H9 (cell line): ENCODE results near the gene CBX5. TPM values are rescaled to one million over a fixed set of nuclear protein-coding genes. Genes with fewer than 3 reads are reported as not detected.

ENCODE experiments used
- DNase-seq: peaks from one replicate; pipeline ENCODE4 v3.0.0-alpha.2; 2017
- H2AFZ ChIP-seq: one replicate; pipeline ENCODE4 v1.6.1; 2013; ENCODE audit warnings: mild to moderate bottlenecking, low read length, control low read depth, moderate library complexity
- H2AK5ac ChIP-seq: 2 replicates; pipeline ENCODE4 v1.6.1; 2013; ENCODE audit warnings: low read length, control low read depth, mixed read lengths; ENCODE audit not compliant: insufficient read length
- H2BK120ac ChIP-seq: one replicate; pipeline ENCODE4 v1.6.1; 2013; ENCODE audit warnings: low read depth, mild to moderate bottlenecking, low read length, control low read depth, inconsistent platforms; ENCODE audit not compliant: poor library complexity, severe bottlenecking
- H2BK12ac ChIP-seq: 2 replicates; pipeline ENCODE4 v1.6.1; 2013; ENCODE audit warnings: low read length, control low read depth, mixed read lengths, low read depth; ENCODE audit not compliant: insufficient read length
- H2BK15ac ChIP-seq: 2 replicates; pipeline ENCODE4 v1.6.1; 2013; ENCODE audit warnings: low read depth, low read length, control low read depth
- H2BK20ac ChIP-seq: one replicate; pipeline ENCODE4 v1.6.1; 2013; ENCODE audit warnings: low read depth, mild to moderate bottlenecking, low read length, control low read depth, inconsistent platforms; ENCODE audit not compliant: poor library complexity, severe bottlenecking
- H2BK5ac ChIP-seq: 2 replicates; pipeline ENCODE4 v1.6.1; 2013; ENCODE audit warnings: low read length, control low read depth, mixed read lengths; ENCODE audit not compliant: insufficient read length
- H3K14ac ChIP-seq: 2 replicates; pipeline ENCODE4 v1.6.1; 2013; ENCODE audit warnings: low read length, control low read depth; ENCODE audit not compliant: insufficient read depth
- H3K18ac ChIP-seq: 2 replicates; pipeline ENCODE4 v1.6.1; 2013; ENCODE audit warnings: low read depth, mild to moderate bottlenecking, mixed read lengths, low read length, control low read depth; ENCODE audit not compliant: insufficient read length
- H3K23ac ChIP-seq: 2 replicates; pipeline ENCODE4 v1.6.1; 2013; ENCODE audit warnings: low read length, control low read depth, mixed read lengths, low read depth; ENCODE audit not compliant: insufficient read length
- H3K23me2 ChIP-seq: 2 replicates; pipeline ENCODE4 v1.6.1; 2013; ENCODE audit warnings: low read depth, mild to moderate bottlenecking, mixed read lengths, low read length, control low read depth; ENCODE audit not compliant: insufficient read length, poor library complexity, severe bottlenecking
- H3K27ac ChIP-seq: 2 replicates; pipeline ENCODE4 v1.5.1; 2013; ENCODE audit warnings: low read length, control low read depth, mixed read lengths, low read depth; ENCODE audit not compliant: insufficient read length
- H3K27me3 ChIP-seq: 2 replicates; pipeline ENCODE4 v1.6.1; 2013; ENCODE audit warnings: low read length, control low read depth, inconsistent platforms; ENCODE audit not compliant: insufficient read depth
- H3K4ac ChIP-seq: 2 replicates; pipeline ENCODE4 v1.6.1; 2013; ENCODE audit warnings: low read depth, mild to moderate bottlenecking, control low read depth, inconsistent platforms, low read length, moderate library complexity
- H3K4me1 ChIP-seq: 2 replicates; pipeline ENCODE4 v1.6.1; 2013; ENCODE audit warnings: low read length, control low read depth, inconsistent platforms; ENCODE audit not compliant: insufficient read depth
- H3K4me2 ChIP-seq: 2 replicates; pipeline ENCODE4 v1.6.1; 2013; ENCODE audit warnings: low read length, control low read depth, mixed read lengths; ENCODE audit not compliant: insufficient read length, insufficient read depth
- H3K56ac ChIP-seq: 2 replicates; pipeline ENCODE4 v1.6.1; 2013; ENCODE audit warnings: low read depth, mild to moderate bottlenecking, mixed read lengths, low read length, control low read depth; ENCODE audit not compliant: insufficient read length
- H3K79me1 ChIP-seq: 2 replicates; pipeline ENCODE4 v1.6.1; 2013; ENCODE audit warnings: low read depth, mild to moderate bottlenecking, moderate library complexity, low read length, control low read depth, inconsistent platforms; ENCODE audit not compliant: insufficient read depth, poor library complexity, severe bottlenecking
- H3K79me2 ChIP-seq: 2 replicates; pipeline ENCODE4 v1.6.1; 2013; ENCODE audit warnings: low read length, control low read depth, inconsistent platforms; ENCODE audit not compliant: insufficient read depth
- H3K9ac ChIP-seq: 2 replicates; pipeline ENCODE4 v1.6.1; 2013; ENCODE audit warnings: low read length, control low read depth, mixed read lengths; ENCODE audit not compliant: insufficient read length; ENCODE audit errors: extremely low read depth
- H3K9me3 ChIP-seq: one replicate; pipeline ENCODE4 v1.6.1; 2013; ENCODE audit warnings: low read depth, low read length, inconsistent platforms; ENCODE audit not compliant: control insufficient read depth
- H3T11ph ChIP-seq: one replicate; pipeline ENCODE4 v1.6.1; 2013; ENCODE audit warnings: mild to moderate bottlenecking, low read length, control low read depth, inconsistent platforms
- H4K20me1 ChIP-seq: one replicate; pipeline ENCODE4 v1.6.1; 2013; ENCODE audit not compliant: control insufficient read depth, insufficient read length, insufficient read depth
- H4K5ac ChIP-seq: 2 replicates; pipeline ENCODE4 v1.6.1; 2013; ENCODE audit warnings: low read depth, mild to moderate bottlenecking, mixed read lengths, low read length, control low read depth; ENCODE audit not compliant: insufficient read length
- H4K8ac ChIP-seq: replicated peaks from 2 replicates; pipeline ENCODE4 v1.6.1; 2013; ENCODE audit warnings: low read length, control low read depth, mixed read lengths, low read depth; ENCODE audit not compliant: insufficient read length
- H4K91ac ChIP-seq: 2 replicates; pipeline ENCODE4 v1.6.1; 2013; ENCODE audit warnings: low read depth, mild to moderate bottlenecking, moderate library complexity, mixed read lengths, low read length, control low read depth; ENCODE audit not compliant: insufficient read length
- H3K27ac Mint-ChIP-seq, 3 experiments: 2 replicates in 2 of 3; 3 replicates in 1 of 3; pipeline ENCODE4 v1.8.0; 2020 to 2021; ENCODE audit warnings: mixed read lengths in 3 of 3, mild to moderate bottlenecking in 1 of 3, moderate library complexity in 1 of 3
- H3K27me3 Mint-ChIP-seq: 2 replicates; pipeline ENCODE4 v1.8.0; 2021; ENCODE audit warnings: low read depth, mild to moderate bottlenecking, moderate library complexity, mixed read lengths
- H3K36me3 Mint-ChIP-seq, 3 experiments: 2 replicates in 2 of 3; 3 replicates in 1 of 3; pipeline ENCODE4 v1.8.0; 2020 to 2021; ENCODE audit warnings: low read depth in 3 of 3, mixed read lengths in 3 of 3; ENCODE audit not compliant: insufficient read depth in 1 of 3
- H3K4me1 Mint-ChIP-seq, 2 experiments: 2 replicates each; pipeline ENCODE4 v1.8.0; 2020; ENCODE audit warnings: mixed read lengths in 2 of 2
- H3K4me3 Mint-ChIP-seq, 2 experiments: 2 replicates in 1 of 2; 3 replicates in 1 of 2; pipeline ENCODE4 v1.8.0; 2020 to 2021; ENCODE audit warnings: mild to moderate bottlenecking in 2 of 2, mixed read lengths in 2 of 2, moderate library complexity in 1 of 2
- H3K9me3 Mint-ChIP-seq, 2 experiments: 2 replicates in 1 of 2; 3 replicates in 1 of 2; pipeline ENCODE4 v1.8.0; 2020; ENCODE audit warnings: mild to moderate bottlenecking in 2 of 2, mixed read lengths in 2 of 2, moderate library complexity in 1 of 2
- WGBS: extraction: QIAGEN DNeasy Blood & Tissue Kit; methylation state at CpG from one replicate; pipeline ENCODE4 v1.1.7; 2013; ENCODE audit warnings: missing lambda C conversion rate, low lambda C conversion rate, mixed read lengths; ENCODE audit not compliant: insufficient read length; ENCODE audit errors: extremely low coverage; 5-methylcytosine and 5-hydroxymethylcytosine counted together
- total RNA-seq: library from RNA; stranded (reverse); gene quantifications from 2 replicates; pipeline ENCODE4 v1.2.1, GENCODE V29; 2021
- TF ChIP-seq, protein P1 (sequence below): fragments of 200-600 bp; sonication (generic); conservative IDR thresholded peaks from 3 replicates; pipeline ENCODE4 v1.8.0; 2021; ENCODE audit warnings: antibody characterized with exemption, mild to moderate bottlenecking

The CBX5 gene
- total RNA-seq, 1 experiment from 2014 or later: 206 TPM

DNA sequence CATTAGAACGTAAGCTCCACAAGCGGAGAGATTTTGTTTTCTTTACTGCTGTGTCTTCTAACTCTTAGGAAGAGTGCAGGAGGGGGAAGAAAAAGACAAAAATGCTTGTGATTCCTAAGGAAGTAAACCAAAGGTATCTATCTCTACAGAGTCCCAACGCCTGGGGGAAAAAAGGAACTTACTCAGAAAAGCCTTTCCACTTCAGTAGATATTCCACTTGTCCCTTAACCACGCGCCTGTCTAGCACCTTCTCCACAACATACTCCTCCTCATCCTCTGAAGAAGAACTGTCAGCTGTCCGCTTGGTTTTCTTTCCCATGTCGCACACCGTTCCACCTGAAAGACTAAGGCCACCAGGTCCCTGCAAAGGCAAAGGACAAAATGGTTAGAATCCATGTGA lies 22.6 kb downstream of the CBX5 start:
- no peaks in the 10 kb centered on the region for H3K27me3 Mint-ChIP-seq
- Histone ChIP-seq H4K5ac (no peak overlapping the region), H3K79me2 (no peaks in the 10 kb centered on the region; the same call in 1 of the 2 replicates), H2AK5ac (no peak overlapping the region), H2AFZ (no peak overlapping the region), H3K4ac (no peak overlapping the region), H2BK5ac (no peak overlapping the region), H2BK120ac (no peak overlapping the region), H3K23ac (no peak overlapping the region), H3K79me1 (no peaks in the 10 kb centered on the region), H3K14ac (no peak overlapping the region), H3T11ph (peak overlapping the region; percentile 59), H2BK20ac (no peak overlapping the region), H3K4me2 (no peak overlapping the region), H3K23me2 (peaks cover 3% of the 10 kb centered on the region), H3K56ac (no peak overlapping the region), H2BK15ac (no peak overlapping the region), H2BK12ac (no peak overlapping the region), H3K9ac (no peak overlapping the region), H3K4me1 (peaks cover 10% of the 10 kb centered on the region; the same call in 1 of the 2 replicates), H4K91ac (no peak overlapping the region), H3K18ac (no peak overlapping the region), H4K8ac (no peak overlapping the region), H4K20me1 (no peaks in the 10 kb centered on the region), H3K27ac (peak overlapping the region; percentile 21), H3K27me3 (no peaks in the 10 kb centered on the region), H3K9me3 (no peaks in the 10 kb centered on the region)
- H3K4me1 Mint-ChIP-seq: peaks cover 38 to 48% of the 10 kb centered on the region in 2 experiments
- peak overlapping the region; percentile 94 to 99 (median 98) for H3K27ac Mint-ChIP-seq
- no peak overlapping the region for H3K4me3 Mint-ChIP-seq
- TF ChIP-seq, protein P1, sequence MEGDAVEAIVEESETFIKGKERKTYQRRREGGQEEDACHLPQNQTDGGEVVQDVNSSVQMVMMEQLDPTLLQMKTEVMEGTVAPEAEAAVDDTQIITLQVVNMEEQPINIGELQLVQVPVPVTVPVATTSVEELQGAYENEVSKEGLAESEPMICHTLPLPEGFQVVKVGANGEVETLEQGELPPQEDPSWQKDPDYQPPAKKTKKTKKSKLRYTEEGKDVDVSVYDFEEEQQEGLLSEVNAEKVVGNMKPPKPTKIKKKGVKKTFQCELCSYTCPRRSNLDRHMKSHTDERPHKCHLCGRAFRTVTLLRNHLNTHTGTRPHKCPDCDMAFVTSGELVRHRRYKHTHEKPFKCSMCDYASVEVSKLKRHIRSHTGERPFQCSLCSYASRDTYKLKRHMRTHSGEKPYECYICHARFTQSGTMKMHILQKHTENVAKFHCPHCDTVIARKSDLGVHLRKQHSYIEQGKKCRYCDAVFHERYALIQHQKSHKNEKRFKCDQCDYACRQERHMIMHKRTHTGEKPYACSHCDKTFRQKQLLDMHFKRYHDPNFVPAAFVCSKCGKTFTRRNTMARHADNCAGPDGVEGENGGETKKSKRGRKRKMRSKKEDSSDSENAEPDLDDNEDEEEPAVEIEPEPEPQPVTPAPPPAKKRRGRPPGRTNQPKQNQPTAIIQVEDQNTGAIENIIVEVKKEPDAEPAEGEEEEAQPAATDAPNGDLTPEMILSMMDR: no peak
- no peak for DNase-seq
- WGBS: no CpG with 5 or more reads among the region's 8 CpGs
- no peaks in the 10 kb centered on the region for H3K9me3 Mint-ChIP-seq
- peaks cover 32 to 45% (median 43%) of the 10 kb centered on the region in 3 experiments; a peak in 6 of 7 replicates for H3K36me3 Mint-ChIP-seq
